SW480 (cell line): ENCODE data around the gene SCARF2.
"Not testable (repeated sequence)": the region's sequence is repeated elsewhere in the genome, so short reads cannot be mapped to it uniquely, and the experiment has no call there.

ENCODE experiments used
- DNase-seq: peaks from one replicate; pipeline ENCODE4 v3.0.0-alpha.2; 2016; ENCODE audit warnings: low spot score

Gene SCARF2

GRCh38 chr22:20428496-20429253 is 8.9 kb downstream of the SCARF2 start:
- DNase-seq = peak; percentile 16

GRCh38 chr22:20427945-20428417 is 9.6 kb downstream of the SCARF2 start:
- DNase-seq = no peak

GRCh38 chr22:20427104-20427944 is 10.3 kb downstream of the SCARF2 start:
- no peak for DNase-seq

- no peak for DNase-seq
Observed at GRCh38 chr22:20426259-20426615, 11.4 kb downstream of the SCARF2 start.

DNA sequence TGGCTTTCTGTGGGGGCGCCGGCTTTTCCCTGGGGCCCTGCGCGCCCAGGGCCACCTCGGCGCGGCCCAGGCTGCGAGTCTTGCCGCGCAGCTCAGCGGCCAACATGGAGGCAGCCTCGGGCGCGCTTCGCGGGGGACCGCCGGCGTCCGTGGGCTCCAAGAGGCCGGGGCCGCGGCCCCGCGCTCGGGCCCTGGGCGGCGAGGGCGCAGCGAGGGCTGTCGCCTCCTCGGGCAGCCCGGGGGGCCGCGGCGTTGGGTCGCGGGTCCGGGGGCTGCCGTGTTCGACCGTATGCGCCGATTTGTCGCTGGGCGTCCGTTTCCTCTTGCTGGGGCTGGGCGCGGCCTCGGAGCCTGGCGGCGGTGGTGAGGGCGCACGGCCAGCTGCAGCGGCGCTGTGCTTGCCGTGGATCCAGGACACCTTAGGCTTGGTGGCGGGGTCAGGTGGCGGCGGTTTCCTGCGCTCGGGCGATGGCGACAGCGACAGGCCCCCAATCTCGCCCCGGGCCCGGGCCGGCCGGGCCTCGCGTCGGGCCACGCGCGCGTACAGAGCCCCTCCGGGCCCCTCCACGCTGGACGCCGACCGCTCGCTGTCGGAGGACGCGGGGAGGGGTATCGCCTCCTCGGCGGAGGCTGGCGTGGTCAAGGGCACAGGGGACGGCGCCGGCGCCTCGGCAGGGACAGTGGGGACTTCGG is 11.9 kb downstream of the SCARF2 start:
- no peak for DNase-seq

DNA sequence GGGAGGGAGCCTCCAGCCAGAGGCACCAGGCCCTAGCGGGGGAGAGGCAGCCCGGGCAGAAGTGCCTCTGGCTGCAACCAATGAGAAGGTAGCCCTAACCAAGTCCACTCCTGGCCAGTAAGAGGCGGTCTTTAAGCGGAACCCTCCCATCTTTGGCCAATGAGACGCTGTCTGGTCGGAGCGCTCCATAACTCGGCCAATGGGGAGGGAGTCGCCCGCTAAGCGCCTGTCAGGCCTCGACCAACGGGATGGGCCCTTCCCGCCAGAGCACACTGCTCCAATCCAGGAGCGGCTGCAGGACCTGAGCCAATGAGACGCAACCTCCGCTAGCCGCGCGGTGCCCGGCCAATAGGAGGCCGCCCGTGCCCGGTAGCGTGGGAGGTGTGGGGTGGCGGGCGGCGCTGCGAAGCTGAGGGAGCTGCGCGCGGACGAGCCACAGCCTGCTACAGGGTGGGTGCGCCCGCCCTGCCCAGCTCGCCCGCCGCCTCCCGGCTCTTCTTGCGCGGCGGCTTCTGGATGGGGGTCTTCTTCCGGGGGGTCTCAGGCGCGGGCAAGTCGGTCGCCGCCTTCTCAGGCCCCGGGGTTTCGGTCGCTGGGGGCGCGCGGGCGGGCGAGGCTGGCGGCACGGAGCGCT is 12.6 kb downstream of the SCARF2 start:
- no peak for DNase-seq

GRCh38 chr22:20424568-20424931 is 13.1 kb downstream of the SCARF2 start:
- no peak for DNase-seq

DNA sequence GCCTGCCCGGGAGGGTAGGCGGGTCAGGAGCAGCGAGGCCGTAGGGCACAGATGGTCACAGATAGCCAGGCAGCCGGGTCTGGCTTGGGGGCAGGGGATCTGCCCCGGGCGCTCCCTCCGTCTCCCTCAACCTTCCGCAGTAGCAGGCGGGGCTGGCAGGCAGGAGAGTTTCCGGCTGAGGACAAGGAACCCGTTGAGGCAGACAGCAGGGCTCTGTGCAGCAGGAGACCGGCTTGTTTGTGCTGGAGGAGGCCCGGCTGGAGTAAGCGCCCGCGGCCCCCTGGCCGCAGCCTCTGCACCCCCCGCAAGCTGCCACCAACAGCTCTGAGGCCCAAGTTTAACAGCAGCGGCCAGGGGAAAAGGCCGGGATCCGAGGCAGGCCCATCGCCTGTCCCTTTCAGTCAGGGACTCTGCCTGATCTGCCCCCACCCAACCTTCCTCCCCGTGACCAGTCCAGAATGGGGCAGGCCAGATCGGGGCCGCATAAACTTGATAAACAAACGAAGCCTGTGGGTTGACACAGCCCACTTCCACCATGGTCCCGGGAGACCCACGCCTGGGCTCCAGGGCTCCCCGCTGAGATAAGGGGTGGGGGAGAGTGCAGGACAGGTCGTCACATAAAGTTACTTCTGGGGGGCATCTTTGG is 13.6 kb downstream of the SCARF2 start:
- no peak for DNase-seq

DNA sequence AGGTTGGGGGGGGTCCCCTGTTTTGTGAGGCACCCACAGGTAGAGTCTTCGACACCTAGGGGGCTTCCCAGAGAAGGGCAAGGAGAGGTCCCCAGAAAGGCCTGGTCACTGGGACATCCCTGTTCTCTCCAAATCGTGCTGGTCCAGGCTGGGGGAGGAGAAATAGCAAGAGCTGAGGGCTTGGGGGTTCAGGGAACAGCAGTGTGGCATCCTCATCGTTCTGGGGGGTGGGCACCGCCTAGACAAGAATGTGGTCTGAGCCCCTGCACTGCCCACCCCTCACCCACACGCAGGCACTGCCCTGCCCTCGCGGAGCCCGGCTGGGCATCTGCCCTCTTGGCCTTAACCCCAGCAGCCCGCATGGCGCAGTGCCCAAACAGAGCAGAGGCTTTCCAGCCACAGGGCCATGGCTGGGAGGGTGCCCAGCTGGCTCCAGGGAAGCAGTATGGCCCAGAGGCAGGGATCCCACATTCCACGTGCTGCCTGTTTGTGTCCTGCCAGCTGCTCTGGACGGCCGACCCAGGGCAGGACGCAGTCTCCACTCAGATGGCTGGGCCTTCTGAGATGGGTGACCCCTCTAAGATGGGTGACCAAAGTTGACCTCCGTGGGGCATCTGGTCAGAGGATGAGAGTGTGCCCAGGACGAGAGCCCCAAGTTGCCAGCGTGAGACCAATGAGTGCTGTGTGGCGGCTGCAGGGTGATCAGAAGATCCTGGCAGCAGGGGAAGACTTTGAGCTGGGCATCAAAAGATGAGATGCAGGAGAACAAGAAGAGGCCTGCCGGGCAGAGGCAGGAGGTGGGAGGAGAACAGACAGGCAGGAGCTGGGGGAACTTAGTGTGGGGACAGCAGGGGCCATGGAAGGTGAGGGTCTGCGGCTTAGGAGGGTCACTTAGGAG is 14.4 kb downstream of the SCARF2 start:
- no peak for DNase-seq

DNA sequence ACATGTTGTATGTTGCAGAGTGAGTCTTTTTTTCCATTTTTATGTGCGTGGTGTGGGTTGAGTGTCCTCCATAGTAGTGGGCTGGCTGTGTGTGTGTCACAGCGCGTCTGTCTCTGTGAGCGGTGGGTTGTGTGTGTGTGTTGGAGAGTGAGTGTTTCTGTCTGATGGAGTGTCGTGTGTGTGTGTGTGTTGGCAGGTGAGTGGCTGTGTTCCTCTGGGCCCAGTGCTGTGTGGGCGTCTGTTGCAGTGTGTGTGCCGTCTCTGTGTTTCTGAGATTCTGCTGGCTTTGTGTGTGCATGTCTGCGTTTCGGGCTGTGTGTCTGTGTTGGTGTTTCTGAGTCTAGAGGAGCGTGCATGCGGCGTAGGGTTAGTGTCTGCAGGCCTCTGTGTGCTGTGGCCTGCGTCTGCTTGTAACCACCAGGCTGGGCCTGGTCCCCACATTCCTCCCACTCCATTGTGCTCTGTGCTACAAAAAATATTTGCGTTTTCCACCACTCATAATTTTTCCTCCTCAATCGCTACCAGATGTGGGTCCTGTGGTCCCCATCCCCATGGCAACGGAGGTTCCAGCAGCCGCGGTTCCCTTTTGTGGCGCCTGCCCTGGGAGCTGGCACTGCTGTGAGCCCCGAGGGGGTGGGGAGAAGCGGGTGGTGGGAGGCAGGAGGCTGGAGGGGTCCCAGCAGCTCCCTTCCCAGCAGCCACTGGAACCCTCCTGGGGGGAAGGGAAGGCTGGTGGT is 15.2 kb downstream of the SCARF2 start:
- no peak for DNase-seq

- no peak for DNase-seq
Observed at GRCh38 chr22:20421507-20421874, 16.1 kb downstream of the SCARF2 start.

DNA sequence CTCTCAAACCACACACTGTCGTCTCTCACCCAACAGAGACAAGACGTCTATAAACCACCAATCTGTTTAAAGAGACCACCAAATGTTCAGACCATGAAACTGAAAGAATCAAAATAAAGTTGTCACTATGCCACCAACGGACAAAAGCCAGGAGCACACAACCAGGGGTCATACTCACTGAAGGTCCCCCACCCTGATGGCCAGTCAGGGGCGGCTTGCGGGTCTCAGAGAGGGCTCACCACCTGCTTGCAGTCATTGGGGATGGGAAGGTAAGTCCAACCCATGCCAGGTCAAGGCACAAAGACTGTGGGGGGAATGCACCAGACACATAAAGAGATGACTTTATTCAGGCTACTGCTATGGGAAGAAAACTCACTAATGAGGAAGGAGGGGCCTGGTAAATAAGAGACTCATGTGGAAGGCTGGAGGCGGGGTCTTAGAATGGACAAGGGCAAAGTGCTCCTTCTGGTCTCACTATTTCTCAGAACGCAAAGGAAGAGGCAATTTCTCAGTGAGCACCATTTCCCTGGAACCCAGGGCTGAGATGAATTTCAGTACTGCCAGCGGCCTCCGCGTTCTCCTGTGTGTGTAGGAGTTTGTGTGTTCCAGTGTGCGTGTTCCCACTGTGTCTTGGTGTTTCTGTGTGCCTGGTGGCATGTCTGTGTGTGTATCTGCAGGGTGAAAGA is 17.3 kb downstream of the SCARF2 start:
- DNase-seq = no peak

- peak; percentile 12 for DNase-seq
Observed at GRCh38 chr22:20419664-20419951, 18.0 kb downstream of the SCARF2 start.

- DNase-seq = peak; percentile 68
Observed at GRCh38 chr22:20418211-20418788, 19.3 kb downstream of the SCARF2 start.

- DNase-seq = not testable (repeated sequence)
Observed at GRCh38 chr22:20415699-20416098, 21.9 kb downstream of the SCARF2 start.

- DNase-seq = not testable (repeated sequence)
Observed at GRCh38 chr22:20415241-20415640, 22.4 kb downstream of the SCARF2 start.

DNA sequence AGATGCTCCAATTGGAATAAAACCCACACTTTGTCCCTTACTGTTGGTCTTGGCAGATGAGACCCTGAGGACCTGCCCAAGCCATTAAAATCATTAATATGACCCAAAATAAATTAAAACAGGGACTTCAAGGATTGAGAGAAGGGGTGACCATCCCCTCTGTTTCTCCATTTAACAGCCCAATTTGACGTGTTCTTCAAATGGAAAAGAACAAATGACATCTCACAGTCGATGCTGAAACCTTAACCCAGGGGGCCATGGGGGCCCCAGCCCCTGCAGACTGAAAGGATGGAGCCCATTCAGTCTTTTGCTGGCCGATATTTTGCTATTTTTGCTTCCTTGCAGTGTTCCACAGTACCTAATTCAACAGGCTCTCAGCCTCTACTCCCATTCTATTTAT is 23.2 kb downstream of the SCARF2 start:
- no peak for DNase-seq

DNA sequence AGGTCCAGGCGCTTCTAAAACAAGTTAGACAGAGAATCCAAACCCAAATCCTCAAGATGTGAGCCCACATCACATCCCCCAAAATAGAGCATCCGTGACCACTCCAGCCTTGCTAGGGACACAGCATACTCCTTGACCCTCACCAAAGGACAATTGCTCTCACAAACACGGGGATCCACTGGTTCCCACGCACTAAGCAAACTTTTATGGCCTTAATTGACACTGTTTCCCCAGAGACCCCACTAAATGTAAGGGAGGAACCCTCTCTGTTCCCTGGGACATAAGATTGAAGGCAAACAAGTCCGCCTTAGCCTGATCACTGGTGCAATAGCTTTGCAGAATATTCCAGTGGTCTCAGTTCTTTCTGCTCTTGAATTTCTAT is 23.6 kb downstream of the SCARF2 start:
- no peak for DNase-seq
